ENCODE data around the gene NRM.

GRCh38 chr6:30689022-30689865, 1.5 kb downstream of the NRM start:
- TF ChIP-seq CTCF (IDR thresholded peaks at IDR 0.05; ENCODE audit: insufficient read depth, low read depth, low read length) (no peak), EZH2 (IDR thresholded peaks at IDR 0.05; ENCODE audit: insufficient read depth, low read length) (no peak)
